ENCODE measurements around the gene GNB3. TPM values are rescaled to one million over a fixed set of nuclear protein-coding genes. Genes with fewer than 3 reads are reported as not detected.

GNB3 gene
- polyA plus RNA-seq, 1 of the 3 experiments (the other 2 are of a cell fraction) = 12.9 TPM

- WGBS (ENCODE audit: low lambda C conversion rate) = 4% methylated on average over 8 of the region's 8 CpGs
- POLR2A ChIA-PET = interaction anchor here (1.0 to 7.0 kb wide), 8 partner anchors 9 to 137 kb away, joined by 3 to 46 read pairs (median 4); partner anchors contain the start of genes CDCA3, MLF2, PTMS and SPSB2
Observed at GRCh38 chr12:6827437-6827911, 13.3 kb upstream of the GNB3 start.

GRCh38 chr12:6827982-6828780, 12.5 kb upstream of the GNB3 start, which contains the start of gene P3H3:
TSS of gene P3H3 (plus strand) at chr12:6828407. CDS start at chr12:6828441, 34 bp downstream.
- Histone ChIP-seq H3F3A (replicated peaks; ENCODE audit: insufficient read depth) (peaks cover 8% of the 10 kb centered on the region), H3K4me3 (ENCODE audit: low read depth in 2 of 2, low read length in 1 of 2) (peak within 1 kb of the TSS; percentile 73 to 79), H3K4me1 (ENCODE audit: control insufficient read depth in 1 of 2, insufficient read depth in 2 of 2, low read depth in 1 of 2, low read length in 1 of 2) (peaks cover 13 to 41% of the 10 kb centered on the region in 2 experiments; a peak in 3 of 4 replicates), H3K79me2 (ENCODE audit: insufficient read depth) (peaks cover 31% of the 10 kb centered on the region), H2AFZ (ENCODE audit: low read depth) (peak within 1 kb of the TSS; percentile 33; the same call in 1 of the 2 replicates), H3K9ac (peak within 1 kb of the TSS; percentile 95), H4K20me1 (ENCODE audit: insufficient read depth) (0 out of 2 replicates have a peak, but pooled peaks cover 3% of the 10 kb centered on the region), H3K9me3 (no peaks in the 10 kb centered on the region), H3K36me3 (replicated peaks in 1 of 2; ENCODE audit: control insufficient read depth in 1 of 2, insufficient read depth in 2 of 2, low read length in 1 of 2) (peaks cover 9 to 25% of the 10 kb centered on the region in 2 experiments), H3K9me2 (no peaks in the 10 kb centered on the region), H3K4me2 (peak within 1 kb of the TSS; percentile 94), H3K27ac (ENCODE audit: low read depth in 2 of 2, low read length in 1 of 2) (peak within 1 kb of the TSS; percentile 66 to 93), H3K27me3 (ENCODE audit: insufficient read depth) (no peaks in the 10 kb centered on the region)
- TF ChIP-seq SIN3A (IDR thresholded peaks at IDR 0.05; ENCODE audit: borderline replicate concordance, low read depth, low read length) (0 out of 2 replicates have a peak, but pooled peaks have one; percentile 22), RAD21 (IDR thresholded peaks at IDR 0.05; ENCODE audit: low read length) (no peak), TAF1 (IDR thresholded peaks at IDR 0.05; ENCODE audit: borderline replicate concordance, low read depth, low read length) (0 out of 2 replicates have a peak, but pooled peaks have one; percentile 54), POLR2AphosphoS5 (IDR thresholded peaks at IDR 0.05; ENCODE audit: low read depth, low read length) (peak; percentile 34), USF1 (IDR thresholded peaks at IDR 0.05; ENCODE audit: borderline replicate concordance, low read depth) (no peak)
- ChIA-PET POLR2A (interaction anchor here (1.0 to 7.0 kb wide), 12 partner anchors 8 to 138 kb away, joined by 3 to 46 read pairs (median 4); partner anchors contain the start of genes CDCA3, COPS7A, MLF2 and PTMS), CTCF (interaction anchor here (0.9 to 14.1 kb wide), 11 partner anchors 7 to 93 kb away, joined by 3 to 246 read pairs (median 6); partner anchors contain the start of genes CDCA3, GNB3, MLF2 and PTMS)
- DNase-seq = peak; percentile 84
- 3% methylated on average over 22 of the region's 60 CpGs for WGBS (ENCODE audit: low lambda C conversion rate)

More at GRCh38 chr12:6827437-6827911, 13.3 kb upstream of the GNB3 start:
- Histone ChIP-seq H3K9ac (no peak overlapping the region), H2AFZ (ENCODE audit: low read depth) (no peak overlapping the region), H3K9me2 (no peaks in the 10 kb centered on the region), H3K27ac (ENCODE audit: low read depth in 2 of 2, low read length in 1 of 2) (peak overlapping the region; percentile 26 to 93), H3K4me1 (ENCODE audit: control insufficient read depth in 1 of 2, insufficient read depth in 2 of 2, low read depth in 1 of 2, low read length in 1 of 2) (peaks cover 13 to 48% of the 10 kb centered on the region in 2 experiments; a peak in 3 of 4 replicates), H4K20me1 (ENCODE audit: insufficient read depth) (0 out of 2 replicates have a peak, but pooled peaks cover 3% of the 10 kb centered on the region), H3K27me3 (ENCODE audit: insufficient read depth) (no peaks in the 10 kb centered on the region), H3K79me2 (ENCODE audit: insufficient read depth) (peaks cover 31% of the 10 kb centered on the region), H3K9me3 (no peaks in the 10 kb centered on the region), H3K36me3 (replicated peaks in 1 of 2; ENCODE audit: control insufficient read depth in 1 of 2, insufficient read depth in 2 of 2, low read length in 1 of 2) (peaks cover 9 to 22% of the 10 kb centered on the region in 2 experiments), H3F3A (replicated peaks; ENCODE audit: insufficient read depth) (peaks cover 8% of the 10 kb centered on the region), H3K4me3 (ENCODE audit: low read depth in 2 of 2, low read length in 1 of 2) (peak overlapping the region in 1 of 2 experiments; percentile 18; a peak in 1 of 4 replicates), H3K4me2 (peak overlapping the region; percentile 40)
- DNase-seq = peak; percentile 92
- peak; percentile 28 for TF ChIP-seq CHD2 (IDR thresholded peaks at IDR 0.05; ENCODE audit: low read length, partially characterized antibody)
- peak; percentile 48; the same call in 1 of the 2 replicates for TF ChIP-seq TAF1 (IDR thresholded peaks at IDR 0.05; ENCODE audit: borderline replicate concordance, low read depth, low read length)
- TF ChIP-seq USF2 (IDR thresholded peaks at IDR 0.05; ENCODE audit: borderline replicate concordance, low read depth, low read length) = peak; percentile 38; the same call in 1 of the 2 replicates
- TF ChIP-seq USF1 (IDR thresholded peaks at IDR 0.05; ENCODE audit: borderline replicate concordance, low read depth) = peak; percentile 82; the same call in 1 of the 2 replicates
- no peak for TF ChIP-seq FOSL2 (IDR thresholded peaks at IDR 0.05; ENCODE audit: borderline replicate concordance, low read depth)
- TF ChIP-seq MXI1 (IDR thresholded peaks at IDR 0.05; ENCODE audit: low read depth, low read length) = peak; percentile 97
- TF ChIP-seq MAX (IDR thresholded peaks at IDR 0.05; ENCODE audit: low read depth) = peak; percentile 90
- TF ChIP-seq POLR2AphosphoS5 (IDR thresholded peaks at IDR 0.05; ENCODE audit: low read depth, low read length) = peak; percentile 79
- no peak for TF ChIP-seq GABPA (IDR thresholded peaks at IDR 0.05; ENCODE audit: low read depth)
- TF ChIP-seq TEAD4 (IDR thresholded peaks at IDR 0.05; ENCODE audit: borderline replicate concordance, insufficient read depth) = no peak
- no peak for TF ChIP-seq YY1 (IDR thresholded peaks at IDR 0.05; ENCODE audit: low read depth)
- CTCF ChIA-PET = interaction anchor here (1.0 to 14.1 kb wide), 7 partner anchors 8 to 93 kb away, joined by 3 to 246 read pairs (median 55); partner anchors contain the start of genes CDCA3, GNB3, MLF2 and PTMS

Measured in SK-N-SH (cell line).